Frontal cortex (tissue), 4 donors: ENCODE measurements around the gene NUP62. TPM values are rescaled to one million over a fixed set of nuclear protein-coding genes. Genes with fewer than 3 reads are reported as not detected.
"Not testable (repeated sequence)": the region's sequence is repeated elsewhere in the genome, so short reads cannot be mapped to it uniquely, and the experiment has no call there.

ENCODE experiments used
- DNase-seq, 2 donors: peaks; one replicate each; pipeline ENCODE4 v3.0.0; 2012; ENCODE audit warnings: low spot score in 2 of 2
- FAIRE-seq: peaks from 2 replicates; lab custom pipeline; 2012; peaks lifted over from hg19 to GRCh38; lab: Jason Lieb, UNC
- total RNA-seq: library from RNA; depleted of rRNA; stranded (reverse); fragments of >200 nt; gene quantifications from one replicate; pipeline ENCODE4 v1.2.3, GENCODE V29; 2014
- donor health status: control.
- donor health status: control.
- donor health status: control.

NUP62 gene
- total RNA-seq, 1 donor from 2014 or later, result 22.0 TPM

- FAIRE-seq, result no peak
Measured at GRCh38 chr19:49952906-49953305, 23.6 kb upstream of the NUP62 start.

DNA sequence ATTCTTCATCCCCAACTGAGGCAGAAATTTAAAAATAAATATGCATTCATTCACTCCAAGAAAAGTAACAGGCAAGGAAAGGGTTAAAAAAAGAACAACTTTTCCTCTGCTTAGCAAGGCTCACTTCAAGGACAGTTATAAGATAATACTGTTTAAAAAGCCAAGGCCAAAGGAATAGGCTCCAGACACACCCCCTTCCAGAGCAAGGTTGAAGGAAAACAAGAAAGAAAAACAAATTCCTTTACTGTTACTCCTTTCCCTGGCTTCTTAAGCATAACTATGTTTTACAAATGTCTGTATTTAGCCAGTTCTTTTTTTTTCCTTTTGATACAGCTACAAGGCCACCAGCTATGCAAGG lies 23.2 kb upstream of the NUP62 start:
- FAIRE-seq, result no peak

More at GRCh38 chr19:49952906-49953305, 23.6 kb upstream of the NUP62 start:
- DNase-seq, result no peak

GRCh38 chr19:49951806-49952478 lies 22.6 kb upstream of the NUP62 start:
- no peak for FAIRE-seq
- DNase-seq, result no peak

More for the DNA sequence above, 23.2 kb upstream of the NUP62 start:
- DNase-seq, result no peak

DNA sequence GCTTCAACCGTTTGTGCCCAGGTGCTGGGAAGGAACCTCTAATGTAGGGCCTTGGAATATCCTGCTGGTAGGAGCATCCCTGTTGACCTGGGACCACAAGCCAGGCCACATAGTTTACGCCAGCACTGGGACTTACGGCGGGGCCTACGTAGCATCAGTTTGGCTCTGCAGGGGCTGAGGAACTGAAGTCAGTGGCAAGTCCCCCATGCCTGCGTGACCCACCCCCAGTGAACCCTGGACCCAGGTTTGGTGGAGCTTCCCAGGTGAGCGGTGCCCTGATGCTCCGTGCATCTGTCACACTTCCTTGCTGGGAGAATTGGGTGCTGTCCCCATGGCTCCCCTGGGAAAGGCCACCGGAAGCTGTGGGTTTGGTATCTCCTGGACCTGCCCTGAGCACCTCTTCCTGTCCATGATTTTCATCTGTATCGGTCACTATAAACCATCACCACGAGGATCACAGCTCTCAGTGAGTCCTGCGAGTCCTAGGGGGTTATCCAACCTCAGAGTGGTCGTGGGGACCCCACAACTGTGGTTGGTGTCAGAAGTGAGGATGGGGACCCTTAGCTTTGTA lies 21.7 kb upstream of the NUP62 start:
- DNase-seq (no peak), FAIRE-seq (no peak)

DNA sequence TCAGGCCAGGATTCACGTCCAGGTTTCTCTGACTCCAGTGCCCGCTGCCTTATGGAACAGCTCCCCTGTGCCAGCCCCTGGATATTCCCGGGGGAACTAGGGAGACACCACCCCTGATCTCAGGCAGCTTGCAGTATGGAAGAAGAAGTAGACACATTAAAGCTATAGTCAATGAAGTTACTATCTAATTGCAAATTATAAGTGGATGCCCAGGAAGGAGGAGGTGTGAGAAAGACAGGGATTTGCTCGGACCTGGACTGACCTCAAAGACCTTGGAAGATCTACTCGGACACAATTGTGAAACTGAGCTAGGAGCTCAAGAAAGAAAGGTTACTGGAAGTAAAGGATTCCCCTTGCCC lies 21.3 kb upstream of the NUP62 start:
- DNase-seq (no peak), FAIRE-seq (no peak)

DNA sequence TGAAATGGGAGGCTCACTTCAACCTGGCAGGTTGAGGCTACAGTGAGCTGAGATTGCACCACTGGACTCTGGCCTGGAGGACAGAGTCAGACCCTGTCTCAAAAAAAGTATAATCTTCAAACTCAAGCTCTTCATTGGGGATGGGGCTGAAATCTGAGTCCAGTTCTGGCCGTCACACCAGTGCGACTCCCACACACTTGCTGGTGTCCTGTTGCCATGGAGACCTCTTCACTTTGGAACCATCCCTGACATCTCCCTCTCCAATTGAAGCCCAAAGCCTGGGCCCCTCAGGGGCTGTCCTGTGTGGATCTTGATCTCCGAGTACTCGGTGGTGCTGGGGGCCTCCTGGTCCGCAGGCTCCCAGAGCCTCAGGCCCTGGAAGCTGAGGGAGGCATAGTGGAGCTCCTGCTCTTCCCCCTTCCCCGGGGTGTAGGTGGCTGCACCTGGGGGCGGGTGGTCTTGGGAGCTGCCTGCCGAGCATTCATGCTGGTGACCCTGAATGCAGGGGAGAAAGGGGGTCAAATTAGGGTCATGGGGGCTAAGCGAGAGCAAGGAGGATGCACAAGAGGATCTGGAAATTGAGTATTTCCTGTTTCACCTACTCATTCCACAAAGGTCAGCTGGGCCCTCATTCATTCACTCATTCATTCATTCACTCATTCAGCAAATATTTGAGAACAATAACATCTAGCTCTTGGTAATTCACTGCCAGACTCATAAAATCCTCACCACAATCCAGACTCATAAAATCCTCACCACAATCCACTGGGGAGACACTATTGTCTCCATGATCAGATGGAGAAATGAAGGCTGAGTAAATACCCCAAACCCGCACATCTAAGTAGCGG lies 20.7 kb upstream of the NUP62 start:
- DNase-seq, result no peak
- FAIRE-seq, result no peak

- DNase-seq, result no peak
- FAIRE-seq, result no peak
Measured at GRCh38 chr19:49946415-49946814, 17.1 kb upstream of the NUP62 start.

- not testable (repeated sequence) for DNase-seq, FAIRE-seq
Measured at GRCh38 chr19:49944567-49944966, 15.3 kb upstream of the NUP62 start.

- FAIRE-seq, result no peak
- DNase-seq, result no peak
Measured at GRCh38 chr19:49940482-49940791, 11.1 kb upstream of the NUP62 start.

GRCh38 chr19:49939721-49940481 lies 10.6 kb upstream of the NUP62 start:
- DNase-seq (no peak), FAIRE-seq (no peak)

GRCh38 chr19:49938662-49939061 lies 9.4 kb upstream of the NUP62 start:
- DNase-seq, result no peak
- FAIRE-seq, result no peak

GRCh38 chr19:49937750-49938381 lies 8.6 kb upstream of the NUP62 start:
- DNase-seq (peak; percentile 54 to 80), FAIRE-seq (no peak)

GRCh38 chr19:49936549-49936948 lies 7.2 kb upstream of the NUP62 start:
- no peak for FAIRE-seq
- DNase-seq, result no peak

GRCh38 chr19:49933643-49934042 lies 4.3 kb upstream of the NUP62 start:
- FAIRE-seq (no peak), DNase-seq (no peak)

GRCh38 chr19:49932731-49933131 lies 3.4 kb upstream of the NUP62 start:
- FAIRE-seq (no peak), DNase-seq (no peak)

- FAIRE-seq (no peak), DNase-seq (no peak)
Measured at GRCh38 chr19:49932041-49932451, 2.7 kb upstream of the NUP62 start.

GRCh38 chr19:49931293-49932040 lies 2.2 kb upstream of the NUP62 start:
- FAIRE-seq (no peak), DNase-seq (no peak)

- DNase-seq (peak in 1 of 2 donors; percentile 39), FAIRE-seq (no peak)
Measured at GRCh38 chr19:49930483-49931011, 1.2 kb upstream of the NUP62 start.
